GM23338 (cell line): ENCODE data around the gene TMEM63B.

Experiments
- CREB1 ChIP-seq: fragments of 250-450 bp; sonication (Bioruptor Pico); IDR thresholded peaks from 2 replicates; pipeline ENCODE4 v1.5.0; 2020; ENCODE audit warnings: low read depth, mild to moderate bottlenecking, moderate library complexity
- EZH2 ChIP-seq: fragments of 200-600 bp; sonication (generic); IDR thresholded peaks from one replicate; pipeline ENCODE4 v1.8.0; 2017; ENCODE audit warnings: antibody characterized with exemption, mild to moderate bottlenecking, low read depth; ENCODE audit not compliant: unreplicated experiment
- EZH2phosphoT487 ChIP-seq: fragments of 200-600 bp; sonication (generic); IDR thresholded peaks from one replicate; pipeline ENCODE4 v1.8.1; 2018; ENCODE audit warnings: antibody characterized with exemption; ENCODE audit not compliant: unreplicated experiment
- JUNB ChIP-seq: IDR thresholded peaks from one replicate; pipeline ENCODE4 v1.6.1; 2016; ENCODE audit warnings: antibody characterized with exemption; ENCODE audit not compliant: unreplicated experiment
- NANOG ChIP-seq: IDR thresholded peaks from 2 replicates; pipeline ENCODE4 v1.6.1; 2016; ENCODE audit warnings: antibody characterized with exemption, borderline replicate concordance
- POLR2AphosphoS5 ChIP-seq: IDR thresholded peaks from 2 replicates; pipeline ENCODE4 v1.6.1; 2016; ENCODE audit warnings: antibody characterized with exemption, low read depth
- STAT1 ChIP-seq: IDR thresholded peaks from one replicate; pipeline ENCODE4 v1.6.1; 2016; ENCODE audit warnings: antibody characterized with exemption; ENCODE audit not compliant: unreplicated experiment
- ZNF331 ChIP-seq: fragments of 250-450 bp; sonication (Bioruptor Pico); IDR thresholded peaks from 2 replicates; pipeline ENCODE4 v1.5.0; 2020; ENCODE audit warnings: low read depth, mild to moderate bottlenecking, moderate library complexity
- TF ChIP-seq, protein P1 (sequence below), 2 experiments: fragments of 200-600 bp in 1 of 2; sonication (generic) in 1 of 2; conservative IDR thresholded peaks; 2 replicates each; pipeline versions ENCODE4 v1.5.1 to v1.6.1; 2016 to 2017; ENCODE audit warnings: antibody characterized with exemption in 2 of 2, low read depth in 2 of 2, mild to moderate bottlenecking in 2 of 2, moderate library complexity in 1 of 2
- TF ChIP-seq, protein P2 (sequence below): IDR thresholded peaks from one replicate; pipeline ENCODE4 v1.6.1; 2018; ENCODE audit warnings: antibody characterized with exemption; ENCODE audit not compliant: unreplicated experiment
- TF ChIP-seq, protein P3 (sequence below): IDR thresholded peaks from 2 replicates; pipeline ENCODE4 v1.6.1; 2016; ENCODE audit warnings: antibody characterized with exemption

DNA sequence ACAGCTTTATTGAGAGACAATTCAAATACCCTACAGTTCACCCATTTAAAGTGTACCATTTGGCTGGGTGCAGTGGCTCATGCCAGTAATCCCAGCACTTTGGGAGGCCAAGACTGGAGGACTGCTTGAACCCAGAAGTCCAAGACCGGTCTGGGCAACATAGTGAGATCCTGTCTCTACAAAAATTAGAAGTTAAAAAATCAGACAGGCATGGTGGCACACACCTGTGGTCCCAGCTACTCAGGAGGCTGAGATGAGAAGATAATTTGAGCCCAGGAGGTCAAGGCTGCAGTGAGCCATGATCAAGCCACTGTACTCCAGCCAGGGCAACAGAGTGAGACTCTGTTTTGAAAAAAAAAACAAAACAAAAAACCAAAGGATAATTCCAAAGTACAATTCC, 40.2 kb downstream of the TMEM63B start:
- TF ChIP-seq, protein P1, sequence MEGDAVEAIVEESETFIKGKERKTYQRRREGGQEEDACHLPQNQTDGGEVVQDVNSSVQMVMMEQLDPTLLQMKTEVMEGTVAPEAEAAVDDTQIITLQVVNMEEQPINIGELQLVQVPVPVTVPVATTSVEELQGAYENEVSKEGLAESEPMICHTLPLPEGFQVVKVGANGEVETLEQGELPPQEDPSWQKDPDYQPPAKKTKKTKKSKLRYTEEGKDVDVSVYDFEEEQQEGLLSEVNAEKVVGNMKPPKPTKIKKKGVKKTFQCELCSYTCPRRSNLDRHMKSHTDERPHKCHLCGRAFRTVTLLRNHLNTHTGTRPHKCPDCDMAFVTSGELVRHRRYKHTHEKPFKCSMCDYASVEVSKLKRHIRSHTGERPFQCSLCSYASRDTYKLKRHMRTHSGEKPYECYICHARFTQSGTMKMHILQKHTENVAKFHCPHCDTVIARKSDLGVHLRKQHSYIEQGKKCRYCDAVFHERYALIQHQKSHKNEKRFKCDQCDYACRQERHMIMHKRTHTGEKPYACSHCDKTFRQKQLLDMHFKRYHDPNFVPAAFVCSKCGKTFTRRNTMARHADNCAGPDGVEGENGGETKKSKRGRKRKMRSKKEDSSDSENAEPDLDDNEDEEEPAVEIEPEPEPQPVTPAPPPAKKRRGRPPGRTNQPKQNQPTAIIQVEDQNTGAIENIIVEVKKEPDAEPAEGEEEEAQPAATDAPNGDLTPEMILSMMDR (conservative IDR thresholded peaks at IDR 0.05; ENCODE audit: low read depth in 2 of 2), result no peak
- TF ChIP-seq EZH2, result no peak
- TF ChIP-seq, protein P2, sequence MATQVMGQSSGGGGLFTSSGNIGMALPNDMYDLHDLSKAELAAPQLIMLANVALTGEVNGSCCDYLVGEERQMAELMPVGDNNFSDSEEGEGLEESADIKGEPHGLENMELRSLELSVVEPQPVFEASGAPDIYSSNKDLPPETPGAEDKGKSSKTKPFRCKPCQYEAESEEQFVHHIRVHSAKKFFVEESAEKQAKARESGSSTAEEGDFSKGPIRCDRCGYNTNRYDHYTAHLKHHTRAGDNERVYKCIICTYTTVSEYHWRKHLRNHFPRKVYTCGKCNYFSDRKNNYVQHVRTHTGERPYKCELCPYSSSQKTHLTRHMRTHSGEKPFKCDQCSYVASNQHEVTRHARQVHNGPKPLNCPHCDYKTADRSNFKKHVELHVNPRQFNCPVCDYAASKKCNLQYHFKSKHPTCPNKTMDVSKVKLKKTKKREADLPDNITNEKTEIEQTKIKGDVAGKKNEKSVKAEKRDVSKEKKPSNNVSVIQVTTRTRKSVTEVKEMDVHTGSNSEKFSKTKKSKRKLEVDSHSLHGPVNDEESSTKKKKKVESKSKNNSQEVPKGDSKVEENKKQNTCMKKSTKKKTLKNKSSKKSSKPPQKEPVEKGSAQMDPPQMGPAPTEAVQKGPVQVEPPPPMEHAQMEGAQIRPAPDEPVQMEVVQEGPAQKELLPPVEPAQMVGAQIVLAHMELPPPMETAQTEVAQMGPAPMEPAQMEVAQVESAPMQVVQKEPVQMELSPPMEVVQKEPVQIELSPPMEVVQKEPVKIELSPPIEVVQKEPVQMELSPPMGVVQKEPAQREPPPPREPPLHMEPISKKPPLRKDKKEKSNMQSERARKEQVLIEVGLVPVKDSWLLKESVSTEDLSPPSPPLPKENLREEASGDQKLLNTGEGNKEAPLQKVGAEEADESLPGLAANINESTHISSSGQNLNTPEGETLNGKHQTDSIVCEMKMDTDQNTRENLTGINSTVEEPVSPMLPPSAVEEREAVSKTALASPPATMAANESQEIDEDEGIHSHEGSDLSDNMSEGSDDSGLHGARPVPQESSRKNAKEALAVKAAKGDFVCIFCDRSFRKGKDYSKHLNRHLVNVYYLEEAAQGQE, result no peak
- TF ChIP-seq POLR2AphosphoS5, result no peak
- no peak for TF ChIP-seq JUNB
- TF ChIP-seq, protein P3, sequence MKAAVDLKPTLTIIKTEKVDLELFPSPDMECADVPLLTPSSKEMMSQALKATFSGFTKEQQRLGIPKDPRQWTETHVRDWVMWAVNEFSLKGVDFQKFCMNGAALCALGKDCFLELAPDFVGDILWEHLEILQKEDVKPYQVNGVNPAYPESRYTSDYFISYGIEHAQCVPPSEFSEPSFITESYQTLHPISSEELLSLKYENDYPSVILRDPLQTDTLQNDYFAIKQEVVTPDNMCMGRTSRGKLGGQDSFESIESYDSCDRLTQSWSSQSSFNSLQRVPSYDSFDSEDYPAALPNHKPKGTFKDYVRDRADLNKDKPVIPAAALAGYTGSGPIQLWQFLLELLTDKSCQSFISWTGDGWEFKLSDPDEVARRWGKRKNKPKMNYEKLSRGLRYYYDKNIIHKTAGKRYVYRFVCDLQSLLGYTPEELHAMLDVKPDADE, result no peak
- no peak for TF ChIP-seq EZH2phosphoT487
- TF ChIP-seq NANOG, result no peak
- TF ChIP-seq STAT1, result no peak
- TF ChIP-seq CREB1, result no peak
- TF ChIP-seq ZNF331 (CRISPR knock-in tag), result no peak
